ENCODE data around the gene RAPGEF4. TPM values are rescaled to one million over a fixed set of nuclear protein-coding genes. Genes with fewer than 3 reads are reported as not detected.

Gene RAPGEF4
- total RNA-seq, 1 donor = 0.36 TPM

GRCh38 chr2:172919732-172920131 lies 184.1 kb downstream of the RAPGEF4 start:
- H3K4me1 ChIP-seq (ENCODE audit: insufficient read depth, low read length) = no peaks in the 10 kb centered on the region
- H3K27me3 ChIP-seq (ENCODE audit: insufficient read depth, low read length) = peaks cover 11% of the 10 kb centered on the region
- no peaks in the 10 kb centered on the region for H3K79me2 ChIP-seq (ENCODE audit: insufficient read depth, low read length)
- H3K36me3 ChIP-seq (ENCODE audit: insufficient read depth, low read length) = no peaks in the 10 kb centered on the region
- no peak overlapping the region for H3K4me2 ChIP-seq (ENCODE audit: insufficient read depth, low read length)
- H3K27ac ChIP-seq (ENCODE audit: low read depth, low read length) = no peak overlapping the region
- no peak for DNase-seq (ENCODE audit: insufficient read length, low spot score, missing footprints)
- H2AFZ ChIP-seq (ENCODE audit: low read length) = no peak overlapping the region
- no peaks in the 10 kb centered on the region for H4K20me1 ChIP-seq (ENCODE audit: insufficient read depth, low read length)
- H3K4me3 ChIP-seq (ENCODE audit: insufficient read depth, low read length) = no peak overlapping the region
- TF ChIP-seq CTCF (IDR thresholded peaks at IDR 0.05; ENCODE audit: extremely low read depth, low read depth, low read length) = no peak
- no peaks in the 10 kb centered on the region for H3K9me3 ChIP-seq (ENCODE audit: low read depth, low read length)

- no peaks in the 10 kb centered on the region for H3K79me2 ChIP-seq (ENCODE audit: insufficient read depth, low read length)
- H3K27ac ChIP-seq (ENCODE audit: low read depth, low read length) = no peak overlapping the region
- no peak overlapping the region for H2AFZ ChIP-seq (ENCODE audit: low read length)
- H3K36me3 ChIP-seq (ENCODE audit: insufficient read depth, low read length) = no peaks in the 10 kb centered on the region
- no peaks in the 10 kb centered on the region for H4K20me1 ChIP-seq (ENCODE audit: insufficient read depth, low read length)
- H3K4me2 ChIP-seq (ENCODE audit: insufficient read depth, low read length) = no peak overlapping the region
- peak; percentile 36 for DNase-seq (ENCODE audit: insufficient read length, low spot score, missing footprints)
- no peak for TF ChIP-seq CTCF (IDR thresholded peaks at IDR 0.05; ENCODE audit: extremely low read depth, low read depth, low read length)
- H3K4me3 ChIP-seq (ENCODE audit: insufficient read depth, low read length) = no peak overlapping the region
- H3K27me3 ChIP-seq (ENCODE audit: insufficient read depth, low read length) = peaks cover 8% of the 10 kb centered on the region
- H3K9me3 ChIP-seq (ENCODE audit: low read depth, low read length) = no peaks in the 10 kb centered on the region
- H3K4me1 ChIP-seq (ENCODE audit: insufficient read depth, low read length) = no peaks in the 10 kb centered on the region
Observed at GRCh38 chr2:172921532-172922236, 186.0 kb downstream of the RAPGEF4 start.

- Histone ChIP-seq H3K79me2 (ENCODE audit: insufficient read depth, low read length) (no peaks in the 10 kb centered on the region), H2AFZ (ENCODE audit: low read length) (no peak overlapping the region), H3K36me3 (ENCODE audit: insufficient read depth, low read length) (no peaks in the 10 kb centered on the region), H3K9me3 (ENCODE audit: low read depth, low read length) (no peaks in the 10 kb centered on the region), H3K27ac (ENCODE audit: low read depth, low read length) (no peak overlapping the region), H3K27me3 (ENCODE audit: insufficient read depth, low read length) (peaks cover 8% of the 10 kb centered on the region), H3K4me2 (ENCODE audit: insufficient read depth, low read length) (no peak overlapping the region), H3K4me1 (ENCODE audit: insufficient read depth, low read length) (peaks cover under 1% of the 10 kb centered on the region), H4K20me1 (ENCODE audit: insufficient read depth, low read length) (no peaks in the 10 kb centered on the region), H3K4me3 (ENCODE audit: insufficient read depth, low read length) (no peak overlapping the region)
- TF ChIP-seq CTCF (IDR thresholded peaks at IDR 0.05; ENCODE audit: extremely low read depth, low read depth, low read length) = no peak
- no peak for DNase-seq (ENCODE audit: insufficient read length, low spot score, missing footprints)
Observed at GRCh38 chr2:172922306-172922705, 186.7 kb downstream of the RAPGEF4 start.

- Histone ChIP-seq H3K9me3 (ENCODE audit: low read depth, low read length) (no peaks in the 10 kb centered on the region), H3K27me3 (ENCODE audit: insufficient read depth, low read length) (peaks cover 5% of the 10 kb centered on the region)
- no peak for TF ChIP-seq CTCF (IDR thresholded peaks at IDR 0.05; ENCODE audit: extremely low read depth, low read depth, low read length)
Observed at GRCh38 chr2:172922815-172923214, 187.2 kb downstream of the RAPGEF4 start.

More at GRCh38 chr2:172922815-172923214, 187.2 kb downstream of the RAPGEF4 start:
- no peak overlapping the region for H3K4me3 ChIP-seq (ENCODE audit: insufficient read depth, low read length)
- no peaks in the 10 kb centered on the region for H3K36me3 ChIP-seq (ENCODE audit: insufficient read depth, low read length)
- no peak overlapping the region for H2AFZ ChIP-seq (ENCODE audit: low read length)
- DNase-seq (ENCODE audit: insufficient read length, low spot score, missing footprints) = no peak
- no peaks in the 10 kb centered on the region for H3K79me2 ChIP-seq (ENCODE audit: insufficient read depth, low read length)
- H3K4me2 ChIP-seq (ENCODE audit: insufficient read depth, low read length) = no peak overlapping the region
- no peak overlapping the region for H3K27ac ChIP-seq (ENCODE audit: low read depth, low read length)
- no peaks in the 10 kb centered on the region for H4K20me1 ChIP-seq (ENCODE audit: insufficient read depth, low read length)
- peaks cover 6% of the 10 kb centered on the region for H3K4me1 ChIP-seq (ENCODE audit: insufficient read depth, low read length)
